ENCODE measurements around the gene DEDD. TPM values are rescaled to one million over a fixed set of nuclear protein-coding genes. Genes with fewer than 3 reads are reported as not detected.
A peak's percentile ranks its signal among the peaks of the same experiment; 100 is the strongest.

Gene DEDD
- total RNA-seq, 1 donor from 2014 or later = 34.0 TPM

GRCh38 chr1:161162806-161163205, 30.3 kb upstream of the DEDD start:
- DNase-seq (ENCODE audit: low spot score) = no peak

DNA sequence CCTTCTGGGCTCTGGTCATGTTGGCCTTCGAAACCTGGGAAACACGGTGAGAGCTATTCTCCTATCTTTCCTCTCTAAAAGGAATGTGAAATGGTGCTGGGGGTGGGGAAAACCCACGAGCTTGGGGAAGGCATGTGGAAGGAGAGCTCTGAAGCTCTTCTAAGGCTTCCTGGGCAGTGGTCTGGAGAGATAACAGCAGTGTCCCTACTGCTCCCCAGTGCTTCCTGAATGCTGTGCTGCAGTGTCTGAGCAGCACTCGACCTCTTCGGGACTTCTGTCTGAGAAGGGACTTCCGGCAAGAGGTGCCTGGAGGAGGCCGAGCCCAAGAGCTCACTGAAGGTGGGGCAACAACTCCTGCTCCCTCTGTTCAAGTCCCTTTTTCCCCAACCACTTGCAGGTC, 29.6 kb upstream of the DEDD start:
- no peak for DNase-seq (ENCODE audit: low spot score)

DNA sequence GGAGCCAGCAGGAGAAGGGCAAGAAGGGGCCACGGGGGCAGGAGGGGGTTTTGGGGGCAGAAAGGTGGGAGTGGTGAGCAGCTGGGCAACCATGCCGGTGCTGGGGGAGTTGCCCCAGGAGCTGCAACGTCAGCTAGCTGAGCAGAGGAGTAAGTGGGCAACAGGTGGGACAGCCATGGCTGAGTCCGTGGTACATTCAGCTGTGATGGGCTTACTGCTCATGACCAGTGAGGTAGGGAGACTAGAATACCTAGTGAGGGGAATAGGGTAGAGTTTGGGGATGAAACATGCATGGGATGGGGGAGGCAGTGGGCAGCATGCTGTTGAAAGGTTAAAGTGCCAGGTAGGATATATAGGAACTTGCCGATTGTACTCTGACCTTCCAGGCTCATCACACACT, 29.2 kb upstream of the DEDD start:
- no peak for DNase-seq (ENCODE audit: low spot score)

GRCh38 chr1:161160671-161161145, 28.2 kb upstream of the DEDD start:
- no peak for DNase-seq (ENCODE audit: low spot score)

DNA sequence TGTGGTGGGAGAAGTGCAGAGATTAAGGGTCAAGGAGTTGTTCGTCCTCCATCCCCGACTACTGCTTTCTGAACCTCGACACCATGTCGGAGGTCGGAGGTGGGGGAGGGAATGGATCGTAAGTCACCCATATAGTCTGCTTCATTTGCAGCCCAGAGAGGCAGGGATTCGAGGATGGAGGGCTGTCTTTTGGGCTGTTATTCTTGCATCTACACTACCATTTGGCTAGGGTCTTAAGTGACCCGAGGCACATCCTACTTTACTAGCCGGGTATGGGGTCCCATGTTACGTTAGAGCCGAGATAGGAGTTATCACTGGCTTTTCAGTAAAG, 27.4 kb upstream of the DEDD start:
- no peak for DNase-seq (ENCODE audit: low spot score)

- DNase-seq (ENCODE audit: low spot score) = peak; percentile 95
Measured at GRCh38 chr1:161159087-161159912, 26.8 kb upstream of the DEDD start, which contains the start of gene USP21. TSS of gene USP21 (plus strand) at chr1:161159500. CDS start at chr1:161160641, 1,141 bp downstream.

DNA sequence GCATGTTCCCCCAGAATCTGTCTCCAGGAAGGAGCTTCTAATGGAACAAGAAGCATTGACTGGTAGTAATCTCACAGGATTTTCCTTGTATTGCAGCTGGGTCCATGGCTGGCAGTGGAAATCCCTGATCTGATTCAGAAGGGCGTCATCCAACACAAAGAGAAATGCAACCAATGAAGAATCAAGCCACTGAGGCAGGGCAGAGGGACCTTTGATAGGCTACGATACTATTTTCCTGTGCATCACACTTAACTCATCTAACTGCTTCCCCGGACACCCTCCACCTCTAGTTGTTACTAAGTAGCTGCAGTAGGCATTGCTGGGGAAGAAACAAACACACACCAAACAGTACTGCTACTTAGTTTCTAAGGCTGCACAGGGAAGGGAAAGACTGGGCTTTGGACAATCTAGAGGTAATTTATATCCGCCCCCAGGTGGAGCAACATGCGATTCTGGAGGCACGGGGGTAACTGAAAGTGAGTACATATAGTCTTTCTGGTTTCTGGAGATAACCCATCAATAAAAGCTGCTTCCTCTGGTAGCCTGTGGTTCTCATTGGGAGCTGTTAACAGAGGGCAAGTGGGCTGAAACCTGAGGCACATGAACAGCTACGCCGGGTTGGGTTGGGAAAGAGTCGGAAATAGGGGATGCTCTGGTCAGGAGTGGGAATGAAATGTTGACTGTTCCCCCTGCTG, 26.0 kb upstream of the DEDD start:
- DNase-seq (ENCODE audit: low spot score) = no peak

DNA sequence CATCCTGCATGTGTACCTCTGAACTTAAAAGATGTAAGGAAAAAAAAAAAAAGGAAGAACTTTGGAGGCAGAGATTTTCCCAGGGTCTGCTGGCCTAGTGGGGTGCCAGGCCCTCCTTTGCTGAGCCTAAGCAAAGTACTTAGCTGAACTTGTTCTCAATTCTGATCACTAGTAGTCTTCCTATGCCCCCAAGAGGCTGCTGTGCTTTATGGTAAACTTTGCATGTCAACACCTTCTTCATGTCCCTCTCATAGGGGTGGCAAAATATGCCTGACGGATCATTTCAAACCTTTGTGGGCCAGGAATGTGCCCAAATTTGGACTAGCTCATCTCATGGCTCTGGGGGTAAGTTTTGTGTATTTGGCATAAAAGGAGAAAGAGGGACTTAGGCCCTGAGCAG, 25.4 kb upstream of the DEDD start:
- DNase-seq (ENCODE audit: low spot score) = no peak

- DNase-seq (ENCODE audit: low spot score) = peak; percentile 84
Measured at GRCh38 chr1:161153682-161154337, 21.3 kb upstream of the DEDD start, which contains the start of gene UFC1. TSS of gene UFC1 (plus strand) at chr1:161153978. CDS start at chr1:161153998, 20 bp downstream.

DNA sequence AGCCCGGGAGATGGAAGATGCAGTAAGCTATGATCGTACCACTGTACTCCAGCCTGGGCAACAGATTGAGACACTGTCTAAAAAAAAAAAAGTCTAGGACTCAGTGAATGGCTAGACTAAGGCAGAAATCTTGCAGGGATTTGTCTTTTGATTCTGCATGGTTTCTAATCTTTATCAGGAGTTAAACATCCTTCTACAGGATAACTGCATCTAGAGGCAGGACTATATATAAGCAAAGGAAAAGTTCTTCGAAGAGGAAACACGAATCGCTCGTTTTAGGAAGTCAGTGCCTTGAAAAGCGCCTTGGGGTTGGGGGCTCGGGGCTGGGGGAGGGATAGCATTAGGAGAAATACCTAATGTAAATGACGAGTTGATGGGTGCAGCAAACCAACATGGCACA, 20.7 kb upstream of the DEDD start:
- no peak for DNase-seq (ENCODE audit: low spot score)

DNA sequence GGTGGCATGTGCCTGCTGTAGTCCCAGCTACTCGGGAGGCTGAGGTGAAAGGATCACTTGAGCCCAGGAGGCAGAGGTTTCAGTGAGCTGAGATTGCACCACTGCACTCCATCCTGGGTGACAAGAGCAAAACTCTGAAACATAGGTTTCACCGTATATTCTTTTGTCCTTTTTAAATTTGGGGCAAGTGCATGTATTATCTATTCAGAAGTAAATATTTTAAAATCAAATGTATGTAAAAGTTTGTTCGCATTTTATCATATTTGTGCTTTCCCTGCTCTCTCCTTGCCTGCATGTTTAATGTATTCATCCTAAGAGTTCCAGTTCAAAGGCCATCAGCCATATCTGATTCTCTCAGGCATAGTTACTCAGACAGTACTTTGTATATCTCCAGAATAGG, 13.4 kb upstream of the DEDD start:
- no peak for DNase-seq (ENCODE audit: low spot score)

- no peak for DNase-seq (ENCODE audit: low spot score)
Measured at GRCh38 chr1:161140755-161141400, 8.4 kb upstream of the DEDD start.

DNA sequence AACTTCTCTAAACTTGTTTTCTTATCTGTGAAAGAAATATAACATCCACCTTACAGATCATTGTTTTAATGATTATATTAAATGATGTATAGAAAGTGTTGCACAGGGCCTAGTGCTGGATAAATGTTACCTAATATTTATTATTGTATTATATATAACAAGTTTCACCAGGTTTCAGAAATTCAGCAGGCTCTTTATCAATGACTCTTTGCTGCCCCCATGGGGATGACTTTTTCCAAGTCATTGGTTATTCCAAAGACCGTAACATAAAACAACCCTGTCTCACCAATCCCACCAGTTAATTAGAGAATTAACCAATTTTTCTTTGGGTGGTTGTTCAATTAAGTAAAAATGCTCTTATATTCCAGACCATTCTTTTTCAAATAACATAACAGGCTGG, 7.3 kb upstream of the DEDD start:
- DNase-seq (ENCODE audit: low spot score) = no peak

DNA sequence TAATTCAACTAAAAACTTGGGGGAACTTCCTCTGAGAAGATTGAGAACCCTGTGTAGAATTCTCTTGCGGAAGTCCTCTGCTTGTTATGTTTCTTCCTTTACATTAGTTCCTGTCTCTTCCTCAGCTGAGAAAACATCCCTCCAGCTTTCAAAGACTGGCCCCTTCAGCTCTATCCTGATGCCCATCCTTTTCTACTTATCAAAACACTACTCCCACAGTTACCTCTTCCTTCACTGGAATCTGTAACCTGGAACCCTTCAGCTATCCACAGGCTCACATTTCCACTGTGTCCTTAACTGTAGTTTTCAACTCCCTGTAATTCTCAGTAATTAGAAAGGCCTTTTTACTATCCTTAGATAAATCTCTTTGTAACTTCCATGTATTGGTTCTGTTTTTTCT, 6.0 kb upstream of the DEDD start:
- DNase-seq (ENCODE audit: low spot score) = no peak

GRCh38 chr1:161137881-161138280, 5.4 kb upstream of the DEDD start:
- no peak for DNase-seq (ENCODE audit: low spot score)

- no peak for DNase-seq (ENCODE audit: low spot score)
Measured at GRCh38 chr1:161133220-161133740, 813 bp upstream of the DEDD start.

- no peak for DNase-seq (ENCODE audit: low spot score)
Measured at GRCh38 chr1:161131523-161132409, 701 bp downstream of the DEDD start.

GRCh38 chr1:161130266-161130665, 2.2 kb downstream of the DEDD start:
- DNase-seq (ENCODE audit: low spot score) = no peak

DNA sequence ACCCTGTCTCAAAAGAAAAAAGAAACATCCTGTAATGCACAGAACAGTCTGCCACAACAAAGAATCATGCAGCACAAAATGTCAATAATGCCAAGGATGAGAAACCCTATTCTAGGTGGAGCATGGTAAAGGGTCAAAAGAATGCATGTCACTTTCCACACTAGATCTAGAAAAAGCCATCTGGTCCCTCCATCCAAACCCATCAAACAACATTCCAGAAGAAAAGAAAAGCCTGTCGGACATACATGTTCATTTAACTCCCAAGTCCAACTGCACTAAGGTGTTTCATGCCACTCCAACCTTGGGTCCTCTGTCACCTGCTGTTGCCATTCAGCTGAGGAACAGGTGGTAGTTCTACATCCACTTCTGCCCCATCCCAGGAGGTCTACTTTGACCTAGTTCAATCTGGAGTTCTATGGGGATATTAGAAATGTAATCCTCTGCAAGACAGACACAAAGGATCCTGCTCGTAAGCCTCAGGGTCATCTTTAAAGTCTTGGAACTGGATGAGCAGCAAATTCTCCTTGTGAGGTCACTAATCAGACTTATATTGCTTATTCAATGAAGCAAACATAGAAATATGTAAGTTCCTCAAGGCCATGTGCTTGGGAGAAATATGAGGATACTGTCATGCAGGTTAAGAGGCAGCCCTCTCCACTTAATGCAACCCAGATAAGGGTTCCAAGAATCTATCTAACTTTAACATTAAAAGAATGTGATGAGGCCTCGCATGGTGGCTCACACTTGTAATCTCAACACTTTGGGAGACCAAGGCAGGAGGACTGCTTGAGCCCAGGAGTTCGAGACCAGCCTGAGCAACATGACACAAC, 3.7 kb downstream of the DEDD start:
- no peak for DNase-seq (ENCODE audit: low spot score)

GRCh38 chr1:161127649-161128048, 4.8 kb downstream of the DEDD start:
- DNase-seq (ENCODE audit: low spot score) = no peak

Data from ureter (tissue), 1 donor.